Hepatocyte (in vitro differentiated cells): Measurements from ENCODE around the gene KCNC4.

Experiments
- CTCF ChIP-seq: fragments of 200-600 bp; sonication (generic); IDR thresholded peaks from 2 replicates; pipeline ENCODE4 v1.5.1; 2016; ENCODE audit warnings: antibody characterized with exemption, mild to moderate bottlenecking; ENCODE audit not compliant: poor library complexity
- EZH2 ChIP-seq: fragments of 200-600 bp; sonication (generic); IDR thresholded peaks from 2 replicates; pipeline ENCODE4 v1.6.1; 2016; ENCODE audit warnings: antibody characterized with exemption, mild to moderate bottlenecking, borderline replicate concordance
- EZH2phosphoT487 ChIP-seq: fragments of 200-600 bp; sonication (generic); IDR thresholded peaks from one replicate; pipeline ENCODE4 v1.6.1; 2018; ENCODE audit warnings: antibody characterized with exemption, mild to moderate bottlenecking, low read depth, moderate library complexity; ENCODE audit not compliant: unreplicated experiment, severe bottlenecking

GRCh38 chr1:110258734-110259133 is 48.6 kb downstream of the KCNC4 start:
- no peak for TF ChIP-seq CTCF
- TF ChIP-seq EZH2phosphoT487: no peak
- TF ChIP-seq EZH2: no peak
